ENCODE measurements around the gene GPLD1. TPM values are rescaled to one million over a fixed set of nuclear protein-coding genes. Genes with fewer than 3 reads are reported as not detected.

The GPLD1 gene
- total and polyA plus RNA-seq, 4 donors = 15.5 to 62.0 (median 22.2) TPM

- H3K27ac ChIP-seq (ENCODE audit: low read depth in 1 of 2, low read length in 2 of 2) = no peak overlapping the region
- peaks cover 0 to 10% (median 0%) of the 10 kb centered on the region in 4 donors for H3K4me1 ChIP-seq (ENCODE audit: control insufficient read depth in 4 of 4, insufficient read depth in 4 of 4, low read length in 3 of 4)
- 95% methylated on average over 2 of the region's 2 CpGs for WGBS
- H3K9ac ChIP-seq (ENCODE audit: low read depth in 1 of 2, low read length in 2 of 2) = no peak overlapping the region
- peaks cover 6 to 37% (median 31%) of the 10 kb centered on the region in 4 donors for H3K36me3 ChIP-seq (ENCODE audit: control insufficient read depth in 4 of 4, insufficient read depth in 3 of 4, low read depth in 1 of 4, low read length in 3 of 4)
- DNase-seq (ENCODE audit: low spot score) = no peak
- no peak overlapping the region for H3K4me3 ChIP-seq (ENCODE audit: low read depth in 1 of 3, low read length in 3 of 3)
- no peaks in the 10 kb centered on the region for H3K27me3 ChIP-seq (ENCODE audit: control insufficient read depth in 4 of 4, insufficient read depth in 4 of 4, low read length in 3 of 4)
- no peak for TF ChIP-seq TAF1 (conservative IDR thresholded peaks at IDR 0.05)
- H3K9me3 ChIP-seq (ENCODE audit: control insufficient read depth in 4 of 4, low read length in 3 of 4) = no peaks in the 10 kb centered on the region
Measured at GRCh38 chr6:24408719-24409410, 80.5 kb downstream of the GPLD1 start.

GRCh38 chr6:24405262-24405661 is 84.1 kb downstream of the GPLD1 start:
- TF ChIP-seq HNF4G (IDR thresholded peaks at IDR 0.05) = no peak
- TF ChIP-seq, protein P1, sequence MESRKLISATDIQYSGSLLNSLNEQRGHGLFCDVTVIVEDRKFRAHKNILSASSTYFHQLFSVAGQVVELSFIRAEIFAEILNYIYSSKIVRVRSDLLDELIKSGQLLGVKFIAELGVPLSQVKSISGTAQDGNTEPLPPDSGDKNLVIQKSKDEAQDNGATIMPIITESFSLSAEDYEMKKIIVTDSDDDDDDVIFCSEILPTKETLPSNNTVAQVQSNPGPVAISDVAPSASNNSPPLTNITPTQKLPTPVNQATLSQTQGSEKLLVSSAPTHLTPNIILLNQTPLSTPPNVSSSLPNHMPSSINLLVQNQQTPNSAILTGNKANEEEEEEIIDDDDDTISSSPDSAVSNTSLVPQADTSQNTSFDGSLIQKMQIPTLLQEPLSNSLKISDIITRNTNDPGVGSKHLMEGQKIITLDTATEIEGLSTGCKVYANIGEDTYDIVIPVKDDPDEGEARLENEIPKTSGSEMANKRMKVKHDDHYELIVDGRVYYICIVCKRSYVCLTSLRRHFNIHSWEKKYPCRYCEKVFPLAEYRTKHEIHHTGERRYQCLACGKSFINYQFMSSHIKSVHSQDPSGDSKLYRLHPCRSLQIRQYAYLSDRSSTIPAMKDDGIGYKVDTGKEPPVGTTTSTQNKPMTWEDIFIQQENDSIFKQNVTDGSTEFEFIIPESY (IDR thresholded peaks at IDR 0.05) = no peak
- no peak for TF ChIP-seq YY1 (IDR thresholded peaks at IDR 0.05)
- no peak for TF ChIP-seq JUND (IDR thresholded peaks at IDR 0.05)
- no peak for TF ChIP-seq TAF1 (conservative IDR thresholded peaks at IDR 0.05)
- TF ChIP-seq, protein P2, sequence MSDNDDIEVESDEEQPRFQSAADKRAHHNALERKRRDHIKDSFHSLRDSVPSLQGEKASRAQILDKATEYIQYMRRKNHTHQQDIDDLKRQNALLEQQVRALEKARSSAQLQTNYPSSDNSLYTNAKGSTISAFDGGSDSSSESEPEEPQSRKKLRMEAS (IDR thresholded peaks at IDR 0.05) = no peak
- TF ChIP-seq ATF3 (IDR thresholded peaks at IDR 0.05) = no peak
- TF ChIP-seq SP1 (IDR thresholded peaks at IDR 0.05) = no peak
- TF ChIP-seq RXRA (IDR thresholded peaks at IDR 0.05) = no peak
- TF ChIP-seq GABPA (IDR thresholded peaks at IDR 0.05 in 1 of 2, conservative IDR thresholded peaks at IDR 0.05 in 1 of 2) = no peak
- TF ChIP-seq, protein P3, sequence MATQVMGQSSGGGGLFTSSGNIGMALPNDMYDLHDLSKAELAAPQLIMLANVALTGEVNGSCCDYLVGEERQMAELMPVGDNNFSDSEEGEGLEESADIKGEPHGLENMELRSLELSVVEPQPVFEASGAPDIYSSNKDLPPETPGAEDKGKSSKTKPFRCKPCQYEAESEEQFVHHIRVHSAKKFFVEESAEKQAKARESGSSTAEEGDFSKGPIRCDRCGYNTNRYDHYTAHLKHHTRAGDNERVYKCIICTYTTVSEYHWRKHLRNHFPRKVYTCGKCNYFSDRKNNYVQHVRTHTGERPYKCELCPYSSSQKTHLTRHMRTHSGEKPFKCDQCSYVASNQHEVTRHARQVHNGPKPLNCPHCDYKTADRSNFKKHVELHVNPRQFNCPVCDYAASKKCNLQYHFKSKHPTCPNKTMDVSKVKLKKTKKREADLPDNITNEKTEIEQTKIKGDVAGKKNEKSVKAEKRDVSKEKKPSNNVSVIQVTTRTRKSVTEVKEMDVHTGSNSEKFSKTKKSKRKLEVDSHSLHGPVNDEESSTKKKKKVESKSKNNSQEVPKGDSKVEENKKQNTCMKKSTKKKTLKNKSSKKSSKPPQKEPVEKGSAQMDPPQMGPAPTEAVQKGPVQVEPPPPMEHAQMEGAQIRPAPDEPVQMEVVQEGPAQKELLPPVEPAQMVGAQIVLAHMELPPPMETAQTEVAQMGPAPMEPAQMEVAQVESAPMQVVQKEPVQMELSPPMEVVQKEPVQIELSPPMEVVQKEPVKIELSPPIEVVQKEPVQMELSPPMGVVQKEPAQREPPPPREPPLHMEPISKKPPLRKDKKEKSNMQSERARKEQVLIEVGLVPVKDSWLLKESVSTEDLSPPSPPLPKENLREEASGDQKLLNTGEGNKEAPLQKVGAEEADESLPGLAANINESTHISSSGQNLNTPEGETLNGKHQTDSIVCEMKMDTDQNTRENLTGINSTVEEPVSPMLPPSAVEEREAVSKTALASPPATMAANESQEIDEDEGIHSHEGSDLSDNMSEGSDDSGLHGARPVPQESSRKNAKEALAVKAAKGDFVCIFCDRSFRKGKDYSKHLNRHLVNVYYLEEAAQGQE (IDR thresholded peaks at IDR 0.05) = no peak
- TF ChIP-seq, protein P4, sequence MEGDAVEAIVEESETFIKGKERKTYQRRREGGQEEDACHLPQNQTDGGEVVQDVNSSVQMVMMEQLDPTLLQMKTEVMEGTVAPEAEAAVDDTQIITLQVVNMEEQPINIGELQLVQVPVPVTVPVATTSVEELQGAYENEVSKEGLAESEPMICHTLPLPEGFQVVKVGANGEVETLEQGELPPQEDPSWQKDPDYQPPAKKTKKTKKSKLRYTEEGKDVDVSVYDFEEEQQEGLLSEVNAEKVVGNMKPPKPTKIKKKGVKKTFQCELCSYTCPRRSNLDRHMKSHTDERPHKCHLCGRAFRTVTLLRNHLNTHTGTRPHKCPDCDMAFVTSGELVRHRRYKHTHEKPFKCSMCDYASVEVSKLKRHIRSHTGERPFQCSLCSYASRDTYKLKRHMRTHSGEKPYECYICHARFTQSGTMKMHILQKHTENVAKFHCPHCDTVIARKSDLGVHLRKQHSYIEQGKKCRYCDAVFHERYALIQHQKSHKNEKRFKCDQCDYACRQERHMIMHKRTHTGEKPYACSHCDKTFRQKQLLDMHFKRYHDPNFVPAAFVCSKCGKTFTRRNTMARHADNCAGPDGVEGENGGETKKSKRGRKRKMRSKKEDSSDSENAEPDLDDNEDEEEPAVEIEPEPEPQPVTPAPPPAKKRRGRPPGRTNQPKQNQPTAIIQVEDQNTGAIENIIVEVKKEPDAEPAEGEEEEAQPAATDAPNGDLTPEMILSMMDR (IDR thresholded peaks at IDR 0.05; ENCODE audit: low read depth, low read length, missing input control) = no peak
- no peak for TF ChIP-seq EGR1 (IDR thresholded peaks at IDR 0.05; ENCODE audit: low read depth in 2 of 2)
- TF ChIP-seq FOXA2 (IDR thresholded peaks at IDR 0.05) = no peak
- TF ChIP-seq HNF4A (conservative IDR thresholded peaks at IDR 0.05) = no peak
- no peak for TF ChIP-seq RAD21 (IDR thresholded peaks at IDR 0.05)
- peaks cover 6 to 19% (median 16%) of the 10 kb centered on the region in 4 donors for H3K36me3 ChIP-seq (ENCODE audit: control insufficient read depth in 4 of 4, insufficient read depth in 3 of 4, low read depth in 1 of 4, low read length in 3 of 4)
- H3K4me1 ChIP-seq (ENCODE audit: control insufficient read depth in 4 of 4, insufficient read depth in 4 of 4, low read length in 3 of 4) = peaks cover 0 to 20% (median 1%) of the 10 kb centered on the region in 4 donors
- no peak overlapping the region for H3K27ac ChIP-seq (ENCODE audit: low read depth in 1 of 2, low read length in 2 of 2)
- H3K4me3 ChIP-seq (ENCODE audit: low read depth in 1 of 3, low read length in 3 of 3) = no peak overlapping the region
- WGBS = 91% methylated on average over 5 of the region's 5 CpGs
- H3K27me3 ChIP-seq (ENCODE audit: control insufficient read depth in 4 of 4, insufficient read depth in 4 of 4, low read length in 3 of 4) = no peaks in the 10 kb centered on the region
- no peaks in the 10 kb centered on the region for H3K9me3 ChIP-seq (ENCODE audit: control insufficient read depth in 4 of 4, low read length in 3 of 4)
- H3K9ac ChIP-seq (ENCODE audit: low read depth in 1 of 2, low read length in 2 of 2) = no peak overlapping the region
- DNase-seq (ENCODE audit: low spot score) = no peak
